ENCODE data around the gene CCDC141.

- TF ChIP-seq POLR2A (IDR thresholded peaks at IDR 0.05) (no peak), CTCF (IDR thresholded peaks at IDR 0.05) (no peak)
Observed at GRCh38 chr2:178825183-178825582, 224.8 kb downstream of the CCDC141 start.
